Measurements from ENCODE around the gene PHLDA3.

The PHLDA3 gene

DNA sequence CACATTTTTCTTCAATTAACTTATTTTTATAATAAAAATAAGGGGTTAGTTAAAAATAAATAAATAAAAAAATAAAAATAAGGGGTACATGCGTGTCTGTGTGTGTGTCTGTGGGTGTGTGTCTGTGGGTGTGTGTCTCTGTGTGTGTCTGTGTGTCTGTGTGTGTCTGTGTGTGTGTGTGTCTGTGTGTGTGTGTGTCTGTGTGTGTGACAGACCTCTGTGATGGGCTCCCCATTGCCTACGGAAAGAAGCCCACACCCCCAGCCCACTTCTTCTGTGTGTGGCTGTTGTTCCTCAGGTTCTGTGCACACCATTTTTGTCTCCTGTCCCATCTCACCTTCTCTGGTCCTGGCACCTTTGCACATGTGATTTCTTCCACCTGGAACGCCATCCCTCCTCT, 9.9 kb downstream of the PHLDA3 start:
- TF ChIP-seq, protein P1, sequence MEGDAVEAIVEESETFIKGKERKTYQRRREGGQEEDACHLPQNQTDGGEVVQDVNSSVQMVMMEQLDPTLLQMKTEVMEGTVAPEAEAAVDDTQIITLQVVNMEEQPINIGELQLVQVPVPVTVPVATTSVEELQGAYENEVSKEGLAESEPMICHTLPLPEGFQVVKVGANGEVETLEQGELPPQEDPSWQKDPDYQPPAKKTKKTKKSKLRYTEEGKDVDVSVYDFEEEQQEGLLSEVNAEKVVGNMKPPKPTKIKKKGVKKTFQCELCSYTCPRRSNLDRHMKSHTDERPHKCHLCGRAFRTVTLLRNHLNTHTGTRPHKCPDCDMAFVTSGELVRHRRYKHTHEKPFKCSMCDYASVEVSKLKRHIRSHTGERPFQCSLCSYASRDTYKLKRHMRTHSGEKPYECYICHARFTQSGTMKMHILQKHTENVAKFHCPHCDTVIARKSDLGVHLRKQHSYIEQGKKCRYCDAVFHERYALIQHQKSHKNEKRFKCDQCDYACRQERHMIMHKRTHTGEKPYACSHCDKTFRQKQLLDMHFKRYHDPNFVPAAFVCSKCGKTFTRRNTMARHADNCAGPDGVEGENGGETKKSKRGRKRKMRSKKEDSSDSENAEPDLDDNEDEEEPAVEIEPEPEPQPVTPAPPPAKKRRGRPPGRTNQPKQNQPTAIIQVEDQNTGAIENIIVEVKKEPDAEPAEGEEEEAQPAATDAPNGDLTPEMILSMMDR (IDR thresholded peaks at IDR 0.05; ENCODE audit: extremely low read depth, insufficient read depth, missing control alignments): no peak
- in situ Hi-C loops (cut with MboI; ENCODE audit: low pct_unique_long_range_greater_than_20kb, low sequenced_read_pairs, unreplicated experiment): no loop called here
- DNase-seq (ENCODE audit: low spot score): no peak

GRCh38 chr1:201457508-201457960, 11.5 kb downstream of the PHLDA3 start:
- no peak for DNase-seq (ENCODE audit: low spot score)

DNA sequence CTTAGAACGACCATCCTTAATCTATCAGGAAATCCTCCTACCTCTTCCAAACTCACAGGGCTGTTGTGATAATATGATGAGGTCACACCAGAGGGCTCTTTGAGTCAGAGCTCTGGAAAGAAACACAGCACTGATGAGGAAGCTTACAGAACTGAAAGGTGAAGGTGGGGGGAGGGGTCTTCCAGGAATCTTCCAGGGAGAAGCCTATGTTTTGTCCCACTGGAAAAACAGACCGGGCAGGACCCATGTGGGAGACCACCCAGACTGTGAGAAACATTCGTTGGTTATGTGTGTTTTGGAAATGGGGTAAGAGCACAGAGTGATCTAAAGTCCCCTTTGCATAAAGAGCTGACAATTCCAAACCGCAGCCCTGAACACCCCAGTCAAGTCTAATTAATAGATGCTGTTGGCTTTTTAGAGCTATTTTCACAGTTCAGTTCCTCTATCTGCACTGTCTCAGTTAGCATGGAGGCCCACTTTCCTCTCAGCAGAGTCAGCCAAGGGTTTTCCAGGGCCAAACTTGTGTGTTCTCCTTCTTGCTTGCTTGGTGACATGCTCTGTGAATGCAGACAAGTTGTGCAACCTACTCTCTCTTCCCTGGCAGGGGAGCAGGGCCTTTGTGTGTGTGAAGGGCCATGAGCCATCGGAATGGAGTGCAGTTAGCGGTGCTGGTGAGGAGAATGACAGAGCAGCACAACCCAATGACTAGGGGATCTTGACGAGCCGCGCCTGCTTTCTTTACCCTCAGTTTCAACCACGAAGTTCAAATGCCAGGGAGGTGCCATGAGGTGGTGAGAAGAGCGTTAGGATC, 12.3 kb downstream of the PHLDA3 start:
- in situ Hi-C loops (cut with MboI; ENCODE audit: low pct_unique_long_range_greater_than_20kb, low sequenced_read_pairs, unreplicated experiment): no loop called here
- DNase-seq (ENCODE audit: low spot score): no peak
- TF ChIP-seq, protein P1 (IDR thresholded peaks at IDR 0.05; ENCODE audit: extremely low read depth, insufficient read depth, missing control alignments): no peak

More at GRCh38 chr1:201457508-201457960, 11.5 kb downstream of the PHLDA3 start:
- TF ChIP-seq, protein P1 (IDR thresholded peaks at IDR 0.05; ENCODE audit: extremely low read depth, insufficient read depth, missing control alignments): no peak
- in situ Hi-C loops (cut with MboI; ENCODE audit: low pct_unique_long_range_greater_than_20kb, low sequenced_read_pairs, unreplicated experiment): no loop called here

GRCh38 chr1:201455098-201455497, 13.9 kb downstream of the PHLDA3 start:
- in situ Hi-C loops (cut with MboI; ENCODE audit: low pct_unique_long_range_greater_than_20kb, low sequenced_read_pairs, unreplicated experiment): no loop called here
- TF ChIP-seq, protein P1 (IDR thresholded peaks at IDR 0.05; ENCODE audit: extremely low read depth, insufficient read depth, missing control alignments): no peak
- DNase-seq (ENCODE audit: low spot score): no peak

- in situ Hi-C loops (cut with MboI; ENCODE audit: low pct_unique_long_range_greater_than_20kb, low sequenced_read_pairs, unreplicated experiment): no loop called here
- no peak for DNase-seq (ENCODE audit: low spot score)
- TF ChIP-seq, protein P1 (IDR thresholded peaks at IDR 0.05; ENCODE audit: extremely low read depth, insufficient read depth, missing control alignments): no peak
Measured at GRCh38 chr1:201454608-201455007, 14.4 kb downstream of the PHLDA3 start.

GRCh38 chr1:201452866-201453265, 16.1 kb downstream of the PHLDA3 start:
- in situ Hi-C loops (cut with MboI; ENCODE audit: low pct_unique_long_range_greater_than_20kb, low sequenced_read_pairs, unreplicated experiment): no loop called here
- TF ChIP-seq, protein P1 (IDR thresholded peaks at IDR 0.05; ENCODE audit: extremely low read depth, insufficient read depth, missing control alignments): no peak
- no peak for DNase-seq (ENCODE audit: low spot score)

All from GM13977 (cell line).